ENCODE results near the gene RUBCNL.

- no peak for TF ChIP-seq POLR2A (IDR thresholded peaks at IDR 0.05; ENCODE audit: low read depth, low read length)
- no peak for TF ChIP-seq SPI1 (IDR thresholded peaks at IDR 0.05; ENCODE audit: low read depth, low read length)
- no peak for TF ChIP-seq POLR2AphosphoS5 (IDR thresholded peaks at IDR 0.05; ENCODE audit: low read depth, low read length)
- no peak for TF ChIP-seq TAF1 (IDR thresholded peaks at IDR 0.05; ENCODE audit: low read depth, low read length)
Measured at GRCh38 chr13:46342538-46342937, 44.5 kb downstream of the RUBCNL start.

Measured in GM12891 (cell line).